GM18951 (cell line): ENCODE measurements around the gene SHLD1.

ENCODE experiments used
- POLR2A ChIP-seq: IDR thresholded peaks from 4 replicates; pipeline ENCODE4 v1.6.1; 2011; ENCODE audit warnings: mild to moderate bottlenecking; ENCODE audit not compliant: insufficient read length, insufficient read depth; ENCODE audit errors: extremely low read depth
- in situ Hi-C: fragments of 300-500 bp; cut with MboI; formaldehyde crosslinking; loops from one replicate; pipeline ENCODE4 v1.12.0; 2022; ENCODE audit warnings: low sequenced_read_pairs, mixed read lengths, inconsistent platforms; ENCODE audit not compliant: unreplicated experiment

SHLD1 gene

GRCh38 chr20:5900908-5901307, 150.7 kb downstream of the SHLD1 start:
- TF ChIP-seq POLR2A = no peak
- in situ Hi-C loops = no loop called here

- TF ChIP-seq POLR2A = no peak
- in situ Hi-C loops = no loop called here
Observed at GRCh38 chr20:5908981-5909380, 158.8 kb downstream of the SHLD1 start.

- no peak for TF ChIP-seq POLR2A
- in situ Hi-C loops = no loop called here
Observed at GRCh38 chr20:5910186-5910585, 160.0 kb downstream of the SHLD1 start.

GRCh38 chr20:5913166-5913565, 163.0 kb downstream of the SHLD1 start:
- no peak for TF ChIP-seq POLR2A
- in situ Hi-C loops = no loop called here
